IMR-90 (cell line): ENCODE data around the gene NOL9. TPM values are rescaled to one million over a fixed set of nuclear protein-coding genes. Genes with fewer than 3 reads are reported as not detected.
A peak's percentile ranks its signal among the peaks of the same experiment; 100 is the strongest.

Experiments
- ATAC-seq: fragments of 200-7000 bp; cut with Tn5 transposase; 2 replicates; pipeline ENCODE4 v1.9.1; 2020; ENCODE audit warnings: low read depth, mild to moderate bottlenecking, moderate library complexity
- BruUV-seq: library from RNA; stranded (reverse); fragments of 400-500 nt; replicated peaks from 2 replicates; lab custom pipeline; 2021; lab: Mats Ljungman, UMichigan
- CTCF ChIA-PET: fragments of 300-600 bp; formaldehyde crosslinking; extraction: SDS; loops from one replicate; lab custom pipeline; 2021; ENCODE audit warnings: antibody characterized with exemption; lab: Yijun Ruan, JAX
- POLR2A ChIA-PET: fragments of 300-600 bp; sonication (Branson Sonifier 250); formaldehyde crosslinking; loops from one replicate; lab custom pipeline; 2022; ENCODE audit warnings: antibody characterized with exemption; ENCODE audit not compliant: unreplicated experiment; lab: Charles Lee
- DNase-seq: peaks from one replicate; pipeline ENCODE4 v3.0.0; 2013
- H2AFZ ChIP-seq: replicated peaks from 2 replicates; pipeline ENCODE3; 2013; ENCODE audit warnings: low read length, mild to moderate bottlenecking; ENCODE audit not compliant: poor library complexity
- H2AK5ac ChIP-seq: 2 replicates; pipeline ENCODE4 v1.6.1; 2013; ENCODE audit warnings: low read depth, low read length, inconsistent platforms
- H2AK9ac ChIP-seq: replicated peaks from 2 replicates; pipeline ENCODE3; 2013; ENCODE audit warnings: mild to moderate bottlenecking, low read depth, low read length, moderate library complexity; ENCODE audit not compliant: poor library complexity
- H2BK120ac ChIP-seq: 2 replicates; pipeline ENCODE4 v1.6.1; 2013; ENCODE audit warnings: low read depth, low read length, inconsistent platforms
- H2BK15ac ChIP-seq: 3 replicates; pipeline ENCODE4 v1.6.1; 2013; ENCODE audit warnings: low read depth, low read length, inconsistent platforms
- H2BK20ac ChIP-seq: 2 replicates; pipeline ENCODE4 v1.6.1; 2013; ENCODE audit warnings: low read depth, mild to moderate bottlenecking, inconsistent platforms, low read length, moderate library complexity
- H2BK5ac ChIP-seq: 2 replicates; pipeline ENCODE4 v1.6.1; 2013; ENCODE audit warnings: mild to moderate bottlenecking, low read depth, low read length, inconsistent platforms; ENCODE audit not compliant: poor library complexity, severe bottlenecking
- H3K14ac ChIP-seq: replicated peaks from 2 replicates; pipeline ENCODE4 v1.6.1; 2013; ENCODE audit warnings: low read depth, low read length, inconsistent platforms
- H3K18ac ChIP-seq: 2 replicates; pipeline ENCODE4 v1.6.1; 2013; ENCODE audit warnings: low read depth, low read length, control low read depth
- H3K23ac ChIP-seq: 2 replicates; pipeline ENCODE4 v1.6.1; 2013; ENCODE audit warnings: low read depth, low read length, inconsistent platforms
- H3K27ac ChIP-seq: 2 replicates; pipeline ENCODE4 v1.5.1; 2013; ENCODE audit warnings: mild to moderate bottlenecking, control low read depth, low read length; ENCODE audit not compliant: insufficient read depth
- H3K27me3 ChIP-seq: 2 replicates; pipeline ENCODE4 v1.6.1; 2013; ENCODE audit warnings: low read length; ENCODE audit not compliant: control insufficient read depth, insufficient read depth
- H3K36me3 ChIP-seq: 2 replicates; pipeline ENCODE4 v1.6.1; 2013; ENCODE audit warnings: low read length, mixed read lengths; ENCODE audit not compliant: control insufficient read depth, insufficient read depth
- H3K4ac ChIP-seq: 2 replicates; pipeline ENCODE4 v1.6.1; 2013; ENCODE audit warnings: low read depth, low read length, inconsistent platforms
- H3K4me1 ChIP-seq: 2 replicates; pipeline ENCODE4 v1.6.1; 2013; ENCODE audit warnings: low read length, mixed read lengths; ENCODE audit not compliant: control insufficient read depth, insufficient read depth
- H3K4me2 ChIP-seq: 2 replicates; pipeline ENCODE4 v1.6.1; 2013; ENCODE audit warnings: low read depth, mild to moderate bottlenecking, control low read depth, low read length, moderate library complexity
- H3K4me3 ChIP-seq: 2 replicates; pipeline ENCODE4 v1.5.1; 2013; ENCODE audit warnings: low read depth, mild to moderate bottlenecking, control low read depth, low read length, moderate library complexity; ENCODE audit not compliant: insufficient read depth
- H3K56ac ChIP-seq: 2 replicates; pipeline ENCODE4 v1.6.1; 2013; ENCODE audit warnings: low read length, inconsistent platforms; ENCODE audit not compliant: insufficient read depth; ENCODE audit errors: extremely low read depth
- H3K79me1 ChIP-seq, 2 experiments: 2 replicates each; pipeline ENCODE4 v1.6.1; 2013; ENCODE audit warnings: low read length in 2 of 2, inconsistent platforms in 1 of 2, low read depth in 1 of 2
- H3K9ac ChIP-seq: 2 replicates; pipeline ENCODE4 v1.6.1; 2013; ENCODE audit warnings: low read depth, low read length, control low read depth
- H3K9me1 ChIP-seq: 2 replicates; pipeline ENCODE4 v1.6.1; 2013; ENCODE audit warnings: low read length, inconsistent platforms; ENCODE audit not compliant: insufficient read depth
- H3K9me3 ChIP-seq: 2 replicates; pipeline ENCODE4 v1.6.1; 2013; ENCODE audit warnings: low read length; ENCODE audit not compliant: control insufficient read depth, insufficient read depth
- H4K20me1 ChIP-seq: 2 replicates; pipeline ENCODE4 v1.6.1; 2013; ENCODE audit warnings: low read length, inconsistent platforms; ENCODE audit not compliant: insufficient read depth
- H4K5ac ChIP-seq: 2 replicates; pipeline ENCODE4 v1.6.1; 2013; ENCODE audit warnings: mild to moderate bottlenecking, low read depth, low read length, control low read depth
- H4K8ac ChIP-seq, 2 experiments: 2 replicates each; pipeline ENCODE4 v1.6.1; 2013; ENCODE audit warnings: low read depth in 2 of 2, low read length in 2 of 2, control low read depth in 1 of 2, inconsistent platforms in 1 of 2
- H4K91ac ChIP-seq: 2 replicates; pipeline ENCODE4 v1.6.1; 2013; ENCODE audit warnings: low read depth, low read length, inconsistent platforms; ENCODE audit not compliant: insufficient read depth
- BHLHE40 ChIP-seq: fragments of 150-350 bp; IDR thresholded peaks from 2 replicates; pipeline ENCODE4 v1.6.1; 2016; ENCODE audit warnings: mild to moderate bottlenecking, low read depth, low read length
- CEBPB ChIP-seq: IDR thresholded peaks from 2 replicates; pipeline ENCODE4 v1.6.1; 2012; ENCODE audit warnings: low read depth, low read length, improper control_type of control experiment
- CHD1 ChIP-seq: IDR thresholded peaks from 2 replicates; pipeline ENCODE4 v1.6.1; 2012; ENCODE audit warnings: low read depth, low read length, improper control_type of control experiment
- FOS ChIP-seq: fragments of 150-350 bp; IDR thresholded peaks from 2 replicates; pipeline ENCODE4 v1.6.1; 2016; ENCODE audit warnings: low read depth, low read length
- MAFK ChIP-seq: IDR thresholded peaks from 2 replicates; pipeline ENCODE4 v1.6.1; 2012; ENCODE audit warnings: low read depth, low read length, improper control_type of control experiment
- MAZ ChIP-seq: IDR thresholded peaks from 2 replicates; pipeline ENCODE4 v1.6.1; 2012; ENCODE audit warnings: low read depth, mild to moderate bottlenecking, low read length, improper control_type of control experiment, moderate library complexity, borderline replicate concordance
- MXI1 ChIP-seq: IDR thresholded peaks from 2 replicates; pipeline ENCODE4 v1.6.1; 2012; ENCODE audit warnings: low read depth, mild to moderate bottlenecking, low read length, moderate library complexity, borderline replicate concordance
- NFE2L2 ChIP-seq: fragments of 150-350 bp; IDR thresholded peaks from 2 replicates; pipeline ENCODE4 v1.6.1; 2016; ENCODE audit warnings: low read depth, mild to moderate bottlenecking, low read length
- POLR2A ChIP-seq: IDR thresholded peaks from 2 replicates; pipeline ENCODE4 v1.6.1; 2012; ENCODE audit warnings: mild to moderate bottlenecking, low read depth, low read length
- RAD21 ChIP-seq: IDR thresholded peaks from 2 replicates; pipeline ENCODE4 v1.6.1; 2012; ENCODE audit warnings: low read length, improper control_type of control experiment
- RCOR1 ChIP-seq: IDR thresholded peaks from 2 replicates; pipeline ENCODE4 v1.6.1; 2012; ENCODE audit warnings: mild to moderate bottlenecking, low read length, improper control_type of control experiment; ENCODE audit not compliant: insufficient replicate concordance
- RFX5 ChIP-seq: IDR thresholded peaks from 2 replicates; pipeline ENCODE4 v1.8.0; 2012; ENCODE audit warnings: low read depth, mild to moderate bottlenecking, low read length, moderate library complexity
- SMC3 ChIP-seq: fragments of 150-350 bp; IDR thresholded peaks from 2 replicates; pipeline ENCODE4 v1.6.1; 2016; ENCODE audit warnings: low read depth, mild to moderate bottlenecking, antibody characterized with exemption, low read length, moderate library complexity
- WGBS, 2 experiments: methylation state at CpG; one replicate each; pipeline versions ENCODE4 v1.1.5 to v1.1.7; 2013; ENCODE audit warnings: missing lambda C conversion rate in 2 of 2; ENCODE audit not compliant: insufficient read length in 1 of 2; ENCODE audit errors: extremely low coverage in 2 of 2; 5-methylcytosine and 5-hydroxymethylcytosine counted together
- dilution Hi-C: fragments of 300-500 bp; cut with HindIII; formaldehyde crosslinking; loops from one replicate; pipeline ENCODE4 v1.14.3; 2018; ENCODE audit warnings: low sequenced_read_pairs; ENCODE audit not compliant: unreplicated experiment
- in situ Hi-C: fragments of 300-500 bp; cut with MboI; formaldehyde crosslinking; loops from 3 replicates; pipeline ENCODE4 v1.14.3; 2019; ENCODE audit warnings: low sequenced_read_pairs, inconsistent platforms, mixed read lengths
- intact Hi-C: fragments of 100-400 bp; cut with micrococcal nuclease; formaldehyde crosslinking; loops from 2 replicates; pipeline ENCODE4 v1.10.0; 2022
- polyA plus RNA-seq, 3 experiments: library from polyadenylated mRNA; depleted of rRNA; stranded (reverse); fragments of >200 nt; gene quantifications; 2 replicates each; pipeline ENCODE4 v1.2.3, GENCODE V29; 2012; ENCODE audit warnings: low replicate concordance in 1 of 3
- total RNA-seq: library from RNA; depleted of rRNA; stranded (reverse); fragments of >200 nt; gene quantifications from 2 replicates; pipeline ENCODE4 v1.2.3, GENCODE V29; 2012
- TF ChIP-seq, protein P1 (sequence below): conservative IDR thresholded peaks from 2 replicates; pipeline ENCODE4 v1.5.1; 2012; ENCODE audit warnings: mild to moderate bottlenecking, low read depth, low read length, improper control_type of control experiment
- TF ChIP-seq, protein P2 (sequence below): fragments of 150-350 bp; IDR thresholded peaks from 2 replicates; pipeline ENCODE4 v1.6.1; 2017; ENCODE audit warnings: mild to moderate bottlenecking, antibody characterized with exemption, low read length, low read depth

NOL9 gene
- total and polyA plus RNA-seq, 2 of the 4 experiments (the other 2 are of a cell fraction): 13.0 to 19.2 TPM

DNA sequence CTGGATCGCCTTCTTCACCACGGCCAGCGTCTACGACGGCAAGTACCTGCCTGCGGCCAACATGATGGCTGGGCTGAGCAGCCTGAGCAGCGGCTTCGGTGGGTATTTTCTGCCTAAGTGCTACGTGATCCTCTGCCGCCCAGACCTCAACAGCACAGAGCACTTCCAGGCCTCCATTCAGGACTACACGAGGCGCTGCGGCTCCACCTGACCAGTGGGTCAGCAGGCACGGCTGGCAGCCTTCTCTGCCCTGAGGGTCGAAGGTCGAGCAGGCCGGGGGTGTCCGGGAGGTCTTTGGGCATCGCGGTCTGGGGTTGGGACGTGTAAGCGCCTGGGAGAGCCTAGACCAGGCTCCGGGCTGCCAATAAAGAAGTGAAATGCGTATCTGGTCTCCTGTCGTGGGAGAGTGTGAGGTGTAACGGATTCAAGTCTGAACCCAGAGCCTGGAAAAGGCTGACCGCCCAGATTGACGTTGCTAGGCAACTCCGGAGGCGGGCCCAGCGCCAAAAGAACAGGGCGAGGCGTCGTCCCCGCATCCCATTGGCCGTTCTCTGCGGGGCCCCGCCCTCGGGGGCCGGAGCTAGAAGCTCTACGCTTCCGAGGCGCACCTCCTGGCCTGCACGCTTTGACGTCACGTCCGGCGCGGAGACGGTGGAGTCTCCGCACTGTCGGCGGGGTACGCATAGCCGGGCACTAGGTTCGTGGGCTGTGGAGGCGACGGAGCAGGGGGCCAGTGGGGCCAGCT, 25.2 kb upstream of the NOL9 start, which contains the start of gene ZBTB48:
TSS of gene ZBTB48 (plus strand) at position 621 of the 745 bp plus-strand sequence. CDS start 616 bp downstream, outside the sequence.
- Histone ChIP-seq H3K4ac (peak within 1 kb of the TSS; percentile 65), H2AFZ (peak within 1 kb of the TSS; percentile 89), H4K5ac (peak within 1 kb of the TSS; percentile 62), H3K23ac (peak within 1 kb of the TSS; percentile 75), H3K9me3 (no peaks in the 10 kb centered on the region), H2BK120ac (no peak within 1 kb of the TSS), H4K20me1 (peaks cover 4% of the 10 kb centered on the region), H2BK20ac (no peak within 1 kb of the TSS), H3K79me1 (peaks cover 15 to 34% of the 10 kb centered on the region in 2 experiments), H3K18ac (no peak within 1 kb of the TSS), H3K4me2 (peak within 1 kb of the TSS; percentile 99), H4K8ac (peak within 1 kb of the TSS; percentile 87 to 94), H3K27me3 (no peaks in the 10 kb centered on the region; the same call in 1 of the 2 replicates), H3K4me3 (peak within 1 kb of the TSS; percentile 71), H3K9ac (peak within 1 kb of the TSS; percentile 56), H3K27ac (peak within 1 kb of the TSS; percentile 60), H2AK5ac (peak within 1 kb of the TSS; percentile 78; the same call in 1 of the 2 replicates), H3K9me1 (peaks cover 17% of the 10 kb centered on the region), H3K36me3 (0 out of 2 replicates have a peak, but pooled peaks cover 3% of the 10 kb centered on the region), H3K4me1 (peaks cover 11% of the 10 kb centered on the region), H2BK5ac (peak within 1 kb of the TSS; percentile 64), H2BK15ac (no peak within 1 kb of the TSS), H3K56ac (no peak within 1 kb of the TSS), H4K91ac (peak within 1 kb of the TSS; percentile 26; the same call in 1 of the 2 replicates), H2AK9ac (peak within 1 kb of the TSS; percentile 94), H3K14ac (peak within 1 kb of the TSS; percentile 59; the same call in 1 of the 2 replicates)
- dilution Hi-C loops (no loop called here), in situ Hi-C loops (no loop called here), intact Hi-C loops (no loop called here)
- no TSS peak for BruUV-seq
- CTCF ChIA-PET: no interaction called here
- DNase-seq (peak; percentile 95), ATAC-seq (peak; percentile 98)
- 13% methylated on average over 33 of the region's 58 CpGs; no CpG with 5 or more reads in 1 of the 2 experiments for WGBS, 2 experiments
- POLR2A ChIA-PET: no interaction called here
- TF ChIP-seq, protein P1, sequence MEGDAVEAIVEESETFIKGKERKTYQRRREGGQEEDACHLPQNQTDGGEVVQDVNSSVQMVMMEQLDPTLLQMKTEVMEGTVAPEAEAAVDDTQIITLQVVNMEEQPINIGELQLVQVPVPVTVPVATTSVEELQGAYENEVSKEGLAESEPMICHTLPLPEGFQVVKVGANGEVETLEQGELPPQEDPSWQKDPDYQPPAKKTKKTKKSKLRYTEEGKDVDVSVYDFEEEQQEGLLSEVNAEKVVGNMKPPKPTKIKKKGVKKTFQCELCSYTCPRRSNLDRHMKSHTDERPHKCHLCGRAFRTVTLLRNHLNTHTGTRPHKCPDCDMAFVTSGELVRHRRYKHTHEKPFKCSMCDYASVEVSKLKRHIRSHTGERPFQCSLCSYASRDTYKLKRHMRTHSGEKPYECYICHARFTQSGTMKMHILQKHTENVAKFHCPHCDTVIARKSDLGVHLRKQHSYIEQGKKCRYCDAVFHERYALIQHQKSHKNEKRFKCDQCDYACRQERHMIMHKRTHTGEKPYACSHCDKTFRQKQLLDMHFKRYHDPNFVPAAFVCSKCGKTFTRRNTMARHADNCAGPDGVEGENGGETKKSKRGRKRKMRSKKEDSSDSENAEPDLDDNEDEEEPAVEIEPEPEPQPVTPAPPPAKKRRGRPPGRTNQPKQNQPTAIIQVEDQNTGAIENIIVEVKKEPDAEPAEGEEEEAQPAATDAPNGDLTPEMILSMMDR: no peak
- TF ChIP-seq CEBPB (no peak), RAD21 (no peak), CHD1 (no peak), MAZ (peak; percentile 80; the same call in 1 of the 2 replicates), RCOR1 (no peak), BHLHE40 (peak; percentile 59; the same call in 1 of the 2 replicates), MAFK (no peak), FOS (no peak), NFE2L2 (no peak), MXI1 (peak; percentile 54; the same call in 1 of the 2 replicates), RFX5 (no peak), SMC3 (no peak), POLR2A (peak; percentile 87)
- TF ChIP-seq, protein P2, sequence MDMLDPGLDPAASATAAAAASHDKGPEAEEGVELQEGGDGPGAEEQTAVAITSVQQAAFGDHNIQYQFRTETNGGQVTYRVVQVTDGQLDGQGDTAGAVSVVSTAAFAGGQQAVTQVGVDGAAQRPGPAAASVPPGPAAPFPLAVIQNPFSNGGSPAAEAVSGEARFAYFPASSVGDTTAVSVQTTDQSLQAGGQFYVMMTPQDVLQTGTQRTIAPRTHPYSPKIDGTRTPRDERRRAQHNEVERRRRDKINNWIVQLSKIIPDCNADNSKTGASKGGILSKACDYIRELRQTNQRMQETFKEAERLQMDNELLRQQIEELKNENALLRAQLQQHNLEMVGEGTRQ: peak; percentile 23; the same call in 1 of the 2 replicates
